Activated CD4-positive, alpha-beta T cell treated with anti-CD3 and anti-CD28 coated beads, Interleukin-2, amount 10 ng/mL, durations not matched to agents 7 days and 5 days (primary cell): ENCODE measurements around the gene DACH1. TPM values are rescaled to one million over a fixed set of nuclear protein-coding genes. Genes with fewer than 3 reads are reported as not detected.

ENCODE experiments used
- CTCF ChIA-PET: fragments of 350-600 bp; sonication (Branson Sonifier 250); formaldehyde crosslinking; loops from one replicate; lab custom pipeline; 2021; ENCODE audit warnings: antibody characterized with exemption; lab: Charles Lee
- POLR2A ChIA-PET: fragments of 350-600 bp; sonication (Branson Sonifier 250); formaldehyde crosslinking; loops from one replicate; lab custom pipeline; 2021; ENCODE audit warnings: antibody characterized with exemption; lab: Charles Lee
- DNase-seq: peaks from one replicate; pipeline ENCODE4 v3.0.0-alpha.2; 2020
- H3K27ac Mint-ChIP-seq: one replicate; pipeline ENCODE4 v1.8.0; 2021; ENCODE audit warnings: mild to moderate bottlenecking, moderate library complexity, mixed read lengths
- H3K27me3 Mint-ChIP-seq: one replicate; pipeline ENCODE4 v1.8.0; 2021; ENCODE audit warnings: mixed read lengths
- H3K36me3 Mint-ChIP-seq: one replicate; pipeline ENCODE4 v1.8.0; 2021; ENCODE audit warnings: low read depth, mixed read lengths
- H3K4me1 Mint-ChIP-seq: one replicate; pipeline ENCODE4 v1.8.0; 2021; ENCODE audit warnings: mixed read lengths
- H3K4me3 Mint-ChIP-seq: one replicate; pipeline ENCODE4 v1.8.0; 2021; ENCODE audit warnings: mild to moderate bottlenecking, moderate library complexity, mixed read lengths
- H3K9me3 Mint-ChIP-seq: one replicate; pipeline ENCODE4 v1.8.0; 2021; ENCODE audit warnings: mixed read lengths
- total RNA-seq, 2 experiments: library from RNA; stranded (reverse); gene quantifications; one replicate each; pipeline ENCODE4 v1.2.3, GENCODE V29; 2021

Gene DACH1
- total RNA-seq, 2 experiments from 2014 or later, result not detected

DNA sequence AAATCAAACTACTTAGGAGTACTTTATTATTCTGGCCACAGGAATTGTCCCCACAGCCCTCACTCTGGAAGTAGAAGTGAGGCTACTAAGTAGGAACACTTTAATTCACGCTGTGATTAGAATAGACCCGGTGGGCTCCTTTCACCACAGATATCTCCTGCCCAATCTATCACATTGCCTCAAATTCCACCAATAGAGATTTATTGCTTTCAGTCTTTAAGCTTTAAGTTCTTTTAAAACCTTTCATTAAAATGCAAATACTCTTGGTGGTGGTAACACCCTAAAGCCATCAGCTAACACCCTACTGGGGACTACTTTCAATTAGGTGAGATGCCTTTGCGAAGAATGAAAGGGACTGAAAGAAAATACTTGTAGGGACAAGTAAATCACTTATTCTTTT lies 181.9 kb downstream of the DACH1 start:
- no peaks in the 10 kb centered on the region for H3K4me1 Mint-ChIP-seq
- ChIA-PET CTCF (no interaction called here), POLR2A (no interaction called here)
- no peaks in the 10 kb centered on the region for H3K9me3 Mint-ChIP-seq
- no peak overlapping the region for H3K4me3 Mint-ChIP-seq
- no peak overlapping the region for H3K27ac Mint-ChIP-seq
- no peaks in the 10 kb centered on the region for H3K36me3 Mint-ChIP-seq
- DNase-seq, result no peak
- H3K27me3 Mint-ChIP-seq, result no peaks in the 10 kb centered on the region

DNA sequence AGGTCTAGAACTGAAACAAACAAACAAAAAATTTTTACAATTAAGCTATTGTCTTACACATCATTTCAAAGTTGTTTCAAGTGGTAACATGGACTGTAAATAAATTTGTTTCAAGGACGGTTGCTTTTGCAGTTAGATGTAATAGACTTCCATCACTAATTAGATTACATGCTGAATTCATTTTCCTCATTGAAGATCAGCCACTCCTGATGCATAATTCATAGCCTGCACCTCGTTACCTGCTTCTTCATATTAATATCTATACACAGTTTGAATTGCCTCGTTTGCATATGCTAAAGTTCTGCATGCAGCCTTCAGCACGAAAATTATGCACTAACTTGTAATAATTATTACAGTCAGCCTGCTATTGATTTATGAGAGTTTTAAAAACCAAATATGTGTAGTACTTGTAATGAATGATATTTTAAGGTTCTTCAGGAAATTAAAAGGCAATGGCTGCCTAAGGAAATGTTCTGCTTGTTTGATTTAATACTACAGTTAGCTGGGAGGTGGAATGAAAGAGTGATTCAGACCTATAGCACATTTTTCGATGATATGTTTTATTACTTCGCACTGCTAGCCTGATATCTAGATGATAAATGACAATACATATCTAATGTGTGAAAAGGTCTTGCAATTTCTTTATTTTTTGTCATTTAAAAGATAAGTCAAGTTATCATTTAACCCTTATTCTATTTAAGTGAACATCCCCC lies 184.9 kb downstream of the DACH1 start:
- Mint-ChIP-seq H3K36me3 (no peaks in the 10 kb centered on the region), H3K27me3 (no peaks in the 10 kb centered on the region), H3K27ac (no peak overlapping the region), H3K4me1 (no peaks in the 10 kb centered on the region), H3K4me3 (no peak overlapping the region), H3K9me3 (no peaks in the 10 kb centered on the region)
- CTCF ChIA-PET, result no interaction called here
- POLR2A ChIA-PET, result no interaction called here
- no peak for DNase-seq

DNA sequence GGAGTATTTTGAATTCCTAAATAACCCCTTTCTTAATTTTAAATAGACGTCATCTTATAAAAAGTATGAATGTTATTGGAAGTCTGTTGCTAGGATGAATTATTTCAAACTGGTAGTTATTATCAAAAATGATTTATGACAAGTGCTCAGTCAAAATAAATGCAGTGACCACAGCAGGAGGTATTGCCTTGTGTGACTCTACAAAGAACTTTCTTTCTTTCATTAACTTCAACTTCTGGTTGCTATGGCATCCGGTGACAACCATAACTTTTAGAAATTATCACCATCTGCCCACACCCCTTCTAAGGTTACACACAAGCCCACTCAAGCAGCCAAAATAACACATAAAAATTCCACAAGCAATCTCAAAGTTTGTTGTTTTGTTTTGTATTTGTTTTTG lies 189.9 kb downstream of the DACH1 start:
- POLR2A ChIA-PET, result no interaction called here
- no peaks in the 10 kb centered on the region for H3K9me3 Mint-ChIP-seq
- CTCF ChIA-PET, result no interaction called here
- no peak overlapping the region for H3K4me3 Mint-ChIP-seq
- no peak for DNase-seq
- H3K4me1 Mint-ChIP-seq, result no peaks in the 10 kb centered on the region
- H3K27ac Mint-ChIP-seq, result no peak overlapping the region
- H3K27me3 Mint-ChIP-seq, result no peaks in the 10 kb centered on the region
- no peaks in the 10 kb centered on the region for H3K36me3 Mint-ChIP-seq

DNA sequence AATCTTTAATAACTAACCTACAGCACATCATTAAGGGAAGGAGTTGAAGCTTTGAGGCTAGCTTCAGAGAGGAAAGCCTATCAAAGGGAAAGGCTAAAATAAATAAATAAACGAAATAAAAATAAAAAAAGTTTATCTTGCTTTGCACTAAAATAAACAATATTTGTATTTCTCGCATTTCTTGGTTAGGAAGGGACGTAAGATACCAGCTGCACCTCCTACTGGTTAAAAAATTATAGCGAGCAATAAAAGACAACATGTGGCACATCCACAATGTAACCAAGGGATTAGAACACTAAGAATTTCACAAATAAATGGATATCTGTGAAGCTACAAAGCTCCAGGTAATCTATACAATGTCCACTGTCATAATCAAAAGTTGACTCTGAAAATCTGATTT lies 194.5 kb downstream of the DACH1 start:
- no peak for DNase-seq
- CTCF ChIA-PET, result no interaction called here
- Mint-ChIP-seq H3K9me3 (no peaks in the 10 kb centered on the region), H3K4me1 (no peaks in the 10 kb centered on the region), H3K27me3 (no peaks in the 10 kb centered on the region), H3K27ac (no peak overlapping the region), H3K36me3 (no peaks in the 10 kb centered on the region), H3K4me3 (no peak overlapping the region)
- POLR2A ChIA-PET, result no interaction called here

DNA sequence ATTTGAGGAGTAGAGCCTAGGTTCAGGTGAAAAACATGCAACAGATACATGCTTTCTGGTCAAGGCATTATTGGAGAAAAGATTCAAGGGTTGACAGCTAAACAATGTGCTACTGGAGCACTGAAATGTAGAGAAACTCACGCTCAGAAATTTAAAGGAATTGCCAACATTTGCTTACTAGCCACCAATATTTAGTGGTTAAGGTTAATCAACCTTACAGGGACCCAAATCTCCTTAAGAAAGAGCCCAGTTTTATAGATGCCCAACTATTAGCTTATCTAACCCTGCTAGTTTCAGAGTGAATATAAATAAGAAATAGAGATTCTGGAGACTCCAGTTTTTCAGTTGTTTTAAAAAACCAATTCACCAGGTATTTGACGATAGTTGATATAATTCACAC lies 203.6 kb downstream of the DACH1 start:
- ChIA-PET POLR2A (no interaction called here), CTCF (no interaction called here)
- H3K4me1 Mint-ChIP-seq, result no peaks in the 10 kb centered on the region
- H3K27me3 Mint-ChIP-seq, result no peaks in the 10 kb centered on the region
- no peak overlapping the region for H3K27ac Mint-ChIP-seq
- H3K9me3 Mint-ChIP-seq, result no peaks in the 10 kb centered on the region
- no peak overlapping the region for H3K4me3 Mint-ChIP-seq
- H3K36me3 Mint-ChIP-seq, result no peaks in the 10 kb centered on the region
- DNase-seq, result no peak

DNA sequence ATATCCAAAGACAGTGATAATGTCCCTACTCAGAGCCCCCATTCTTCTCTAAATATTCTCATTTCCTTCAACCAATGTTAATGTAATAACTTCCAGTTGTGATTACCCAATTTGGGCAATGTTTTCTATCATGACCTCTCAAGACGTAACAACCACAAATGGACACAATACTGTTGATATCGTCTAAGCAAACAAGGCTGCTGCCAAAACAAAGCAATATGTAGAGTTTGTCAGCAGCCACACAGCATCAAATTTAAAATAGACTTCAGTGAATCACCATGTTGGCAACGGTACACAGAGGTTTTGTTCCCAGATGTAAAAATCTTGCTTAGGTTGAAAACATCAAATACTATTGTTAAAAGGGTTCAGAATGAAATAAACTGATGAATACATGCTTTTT lies 205.1 kb downstream of the DACH1 start:
- Mint-ChIP-seq H3K9me3 (no peaks in the 10 kb centered on the region), H3K4me1 (no peaks in the 10 kb centered on the region), H3K36me3 (no peaks in the 10 kb centered on the region), H3K4me3 (no peak overlapping the region), H3K27ac (no peak overlapping the region), H3K27me3 (no peaks in the 10 kb centered on the region)
- POLR2A ChIA-PET, result no interaction called here
- CTCF ChIA-PET, result no interaction called here
- no peak for DNase-seq

DNA sequence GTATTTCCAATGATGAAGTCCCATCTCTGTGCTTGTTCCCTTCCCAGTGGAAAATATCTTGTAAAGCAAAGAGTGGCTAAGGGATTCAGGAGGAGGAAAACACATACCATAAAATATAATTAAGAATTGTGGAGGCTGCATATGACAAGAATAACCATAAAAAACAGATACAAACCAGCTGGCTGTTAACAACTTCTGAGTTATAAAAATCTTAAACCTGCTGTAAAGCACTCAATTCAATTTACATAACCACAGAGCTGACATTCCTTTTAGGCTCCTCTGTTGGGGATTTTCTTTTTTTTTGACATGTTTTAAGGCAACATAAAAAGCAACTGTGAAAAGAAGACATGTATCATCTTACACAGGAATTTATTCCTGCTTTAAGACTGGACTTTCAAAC lies 207.6 kb downstream of the DACH1 start:
- no peak for DNase-seq
- no peaks in the 10 kb centered on the region for H3K4me1 Mint-ChIP-seq
- no peak overlapping the region for H3K27ac Mint-ChIP-seq
- no peaks in the 10 kb centered on the region for H3K36me3 Mint-ChIP-seq
- H3K9me3 Mint-ChIP-seq, result no peaks in the 10 kb centered on the region
- ChIA-PET POLR2A (no interaction called here), CTCF (no interaction called here)
- no peaks in the 10 kb centered on the region for H3K27me3 Mint-ChIP-seq
- no peak overlapping the region for H3K4me3 Mint-ChIP-seq

DNA sequence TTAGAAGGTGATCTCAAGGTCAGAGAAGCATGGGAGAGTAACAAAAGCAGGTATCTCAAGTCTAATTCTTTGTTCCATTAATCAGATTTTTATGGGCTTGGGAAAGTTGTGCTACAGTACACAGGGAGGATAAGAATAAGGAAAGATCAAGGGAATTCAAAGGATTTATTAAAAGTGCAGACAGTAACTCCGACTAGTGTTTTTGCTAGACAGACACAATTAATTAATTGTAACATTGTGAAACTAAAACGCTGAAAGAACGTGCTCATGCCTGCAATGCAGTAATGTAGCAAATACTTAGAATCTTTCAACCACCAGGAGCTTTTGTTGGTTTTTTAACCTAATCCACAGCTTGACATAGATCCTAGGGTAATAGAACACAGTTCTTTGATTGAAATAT lies 221.5 kb downstream of the DACH1 start:
- Mint-ChIP-seq H3K4me3 (no peak overlapping the region), H3K9me3 (no peaks in the 10 kb centered on the region), H3K27ac (no peak overlapping the region), H3K36me3 (no peaks in the 10 kb centered on the region), H3K27me3 (no peaks in the 10 kb centered on the region), H3K4me1 (no peaks in the 10 kb centered on the region)
- POLR2A ChIA-PET, result no interaction called here
- CTCF ChIA-PET, result no interaction called here
- no peak for DNase-seq

DNA sequence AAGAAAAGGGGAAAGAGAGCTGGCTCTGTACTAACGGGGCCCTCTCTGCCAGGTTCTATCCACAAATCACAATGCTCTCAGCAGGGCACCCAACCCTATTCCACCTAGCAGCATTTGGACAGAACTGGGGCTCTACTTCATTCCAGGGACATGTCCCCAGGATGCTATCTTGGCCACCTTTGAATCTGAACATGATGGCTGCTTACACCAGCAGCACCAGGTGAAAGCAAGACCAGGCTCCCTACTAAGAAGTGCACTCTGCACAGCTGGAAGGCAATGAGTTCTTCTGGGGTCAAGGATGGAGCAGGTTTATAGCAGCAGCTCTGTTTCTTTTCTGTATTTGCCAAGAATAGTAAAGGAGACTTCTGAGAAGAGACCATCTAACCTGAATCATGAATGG lies 222.4 kb downstream of the DACH1 start:
- Mint-ChIP-seq H3K9me3 (no peaks in the 10 kb centered on the region), H3K36me3 (no peaks in the 10 kb centered on the region), H3K27me3 (no peaks in the 10 kb centered on the region), H3K4me1 (no peaks in the 10 kb centered on the region), H3K4me3 (no peak overlapping the region), H3K27ac (no peak overlapping the region)
- POLR2A ChIA-PET, result no interaction called here
- CTCF ChIA-PET, result no interaction called here
- DNase-seq, result no peak

DNA sequence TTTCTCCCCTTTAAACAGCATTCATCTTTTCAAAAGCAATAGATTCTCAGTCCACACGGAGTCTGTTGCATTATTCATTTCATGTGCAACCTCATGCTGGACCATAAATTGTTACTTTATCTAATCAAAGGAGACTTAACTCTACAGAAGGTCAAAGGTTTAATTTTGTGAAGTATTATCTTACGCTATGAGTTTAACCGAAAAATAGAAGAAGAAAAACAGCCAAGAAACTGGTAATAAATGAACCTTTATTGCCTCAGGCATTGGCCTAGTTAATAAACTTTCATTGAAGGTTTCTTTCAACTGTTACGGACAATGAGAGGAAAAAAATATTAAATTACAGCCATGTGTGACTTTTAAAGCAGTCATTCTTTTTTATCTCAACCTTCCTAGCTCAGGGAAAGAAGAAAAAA lies 223.6 kb downstream of the DACH1 start:
- no peak overlapping the region for H3K27ac Mint-ChIP-seq
- ChIA-PET POLR2A (no interaction called here), CTCF (no interaction called here)

DNA sequence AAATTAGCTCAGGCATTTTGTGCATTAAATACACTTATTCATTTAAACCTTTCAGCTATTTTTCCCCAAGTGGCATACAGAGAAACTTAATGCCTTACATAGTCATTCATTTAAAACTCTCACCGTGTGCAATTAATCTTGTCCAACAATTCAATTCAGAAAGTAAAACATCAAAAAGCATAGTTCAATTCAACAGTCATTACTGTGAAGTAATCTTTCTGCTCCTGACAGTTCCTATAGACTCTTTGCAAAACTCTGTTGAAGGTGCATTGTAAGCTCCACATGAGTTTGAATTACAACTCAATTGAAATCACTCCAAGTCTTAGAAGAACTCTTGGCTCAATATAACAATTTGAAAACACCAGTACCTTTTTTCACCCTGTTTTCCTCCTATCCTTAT lies 228.3 kb downstream of the DACH1 start:
- CTCF ChIA-PET, result no interaction called here
- POLR2A ChIA-PET, result no interaction called here
- Mint-ChIP-seq H3K27ac (no peak overlapping the region), H3K4me1 (no peaks in the 10 kb centered on the region), H3K36me3 (no peaks in the 10 kb centered on the region), H3K4me3 (no peak overlapping the region), H3K9me3 (no peaks in the 10 kb centered on the region), H3K27me3 (no peaks in the 10 kb centered on the region)
- DNase-seq, result no peak

More for the DNA sequence above, 223.6 kb downstream of the DACH1 start:
- DNase-seq, result no peak
- H3K4me3 Mint-ChIP-seq, result no peak overlapping the region
- no peaks in the 10 kb centered on the region for H3K36me3 Mint-ChIP-seq
- H3K27me3 Mint-ChIP-seq, result no peaks in the 10 kb centered on the region
- H3K9me3 Mint-ChIP-seq, result no peaks in the 10 kb centered on the region
- H3K4me1 Mint-ChIP-seq, result no peaks in the 10 kb centered on the region

DNA sequence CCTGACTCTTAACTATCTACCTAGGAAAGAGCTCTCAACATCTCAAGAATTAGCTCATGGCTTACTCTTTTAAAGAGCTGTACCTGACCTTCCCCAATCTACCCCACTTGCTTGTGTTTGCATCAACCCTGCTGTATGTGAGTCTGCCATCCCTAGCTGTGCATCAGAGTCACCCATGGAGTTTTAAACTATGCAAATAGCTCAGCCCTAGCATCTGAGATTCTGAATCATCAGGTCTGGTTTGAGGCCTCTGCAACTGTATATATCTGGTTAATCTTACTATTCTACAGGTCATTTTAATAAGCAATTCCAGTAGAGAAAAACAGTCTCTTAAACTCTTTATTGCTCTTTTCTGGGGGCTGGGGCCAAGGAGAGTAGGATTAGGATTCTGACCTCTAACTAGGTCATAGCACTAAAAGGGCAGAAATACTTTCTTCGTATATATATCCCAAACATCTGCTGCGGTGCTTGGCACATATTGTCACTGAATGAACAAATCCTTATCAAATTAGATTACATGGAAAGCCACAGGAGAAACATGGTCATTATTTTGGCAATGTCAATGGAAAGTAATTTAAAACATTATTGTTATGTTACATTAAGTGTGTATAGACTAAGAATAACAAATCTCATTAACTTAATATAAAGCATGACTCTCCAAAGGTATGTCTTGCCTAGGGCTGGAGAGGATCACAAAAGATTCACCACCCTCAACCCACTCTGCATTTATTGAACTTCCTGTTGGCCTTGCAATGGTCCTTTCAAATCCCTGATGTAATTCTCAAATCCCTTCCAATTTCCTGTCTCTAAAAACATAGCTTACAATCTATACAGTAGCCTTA lies 232.2 kb downstream of the DACH1 start:
- ChIA-PET CTCF (no interaction called here), POLR2A (no interaction called here)
- H3K27ac Mint-ChIP-seq, result no peak overlapping the region

DNA sequence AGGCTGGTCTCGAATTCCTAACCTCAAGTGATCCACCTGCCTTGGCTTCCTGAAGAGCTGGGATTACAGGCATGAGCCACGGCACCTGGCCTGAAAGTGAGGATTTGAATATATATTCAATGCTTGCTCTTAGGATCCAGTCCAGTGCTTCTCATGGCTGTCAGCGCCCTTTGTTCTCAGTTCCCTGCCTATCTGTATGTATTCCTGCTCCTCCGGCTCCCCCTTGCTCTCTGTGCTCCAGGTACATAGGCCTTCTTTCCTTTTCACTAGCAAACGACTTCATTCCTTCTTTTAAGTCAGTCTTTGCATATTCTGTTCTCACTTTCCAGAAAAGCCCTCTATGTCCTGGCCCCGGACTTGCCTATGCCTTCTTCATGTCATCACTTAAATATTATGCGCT lies 232.8 kb downstream of the DACH1 start:
- Mint-ChIP-seq H3K27ac (no peak overlapping the region), H3K9me3 (no peaks in the 10 kb centered on the region), H3K27me3 (no peaks in the 10 kb centered on the region), H3K4me1 (no peaks in the 10 kb centered on the region), H3K4me3 (no peak overlapping the region), H3K36me3 (no peaks in the 10 kb centered on the region)
- ChIA-PET POLR2A (no interaction called here), CTCF (no interaction called here)
- DNase-seq, result no peak

More for the DNA sequence above, 232.2 kb downstream of the DACH1 start:
- no peak for DNase-seq
- no peaks in the 10 kb centered on the region for H3K4me1 Mint-ChIP-seq
- no peaks in the 10 kb centered on the region for H3K9me3 Mint-ChIP-seq
- no peak overlapping the region for H3K4me3 Mint-ChIP-seq
- H3K27me3 Mint-ChIP-seq, result no peaks in the 10 kb centered on the region
- H3K36me3 Mint-ChIP-seq, result no peaks in the 10 kb centered on the region
